HG02970 (cell line): Measurements from ENCODE around the gene PARVA.

Experiments used
- ATAC-seq: cut with Tn5 transposase; IDR thresholded peaks from one replicate; pipeline ENCODE4 v1.9.1; 2021; ENCODE audit warnings: mild to moderate bottlenecking, moderate library complexity, moderate number of reproducible peaks; ENCODE audit not compliant: unreplicated experiment, low FRiP score

PARVA gene

DNA sequence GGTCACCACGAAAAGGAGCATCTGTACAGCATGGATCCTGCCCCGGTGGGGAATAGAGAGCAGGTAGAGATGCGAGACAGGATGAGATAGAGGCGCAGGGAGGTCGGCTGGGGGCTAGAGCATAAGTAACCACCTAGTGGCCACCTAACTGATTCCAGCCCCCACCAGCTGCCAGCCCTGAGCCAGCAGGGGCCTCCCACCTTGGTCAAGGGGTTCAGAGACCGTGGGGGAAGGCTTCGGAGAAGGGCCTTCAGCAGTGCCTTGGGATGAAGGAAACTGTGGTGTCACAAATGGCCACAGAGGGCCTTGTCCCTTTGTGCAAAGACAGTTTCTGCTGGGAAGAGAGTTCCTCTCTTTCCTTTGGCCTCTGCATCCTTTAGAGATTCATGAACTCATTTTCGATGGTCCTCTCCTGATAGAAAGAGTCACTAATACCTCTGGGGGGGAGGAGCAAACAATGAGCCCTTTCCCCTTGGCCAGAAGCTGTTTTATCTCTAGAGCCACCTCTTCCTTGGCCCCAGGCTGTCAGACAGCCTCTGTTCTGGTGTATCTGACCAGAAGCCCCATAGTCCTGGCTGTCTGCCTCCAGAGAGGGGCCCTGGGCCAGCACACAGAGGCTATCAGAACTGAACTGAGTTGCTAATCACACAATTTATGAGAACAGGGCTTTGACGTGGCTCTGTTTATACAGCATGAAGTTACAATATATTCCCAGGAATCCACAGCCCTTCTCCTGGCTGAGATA, 146.0 kb downstream of the PARVA start:
- ATAC-seq, result no peak

DNA sequence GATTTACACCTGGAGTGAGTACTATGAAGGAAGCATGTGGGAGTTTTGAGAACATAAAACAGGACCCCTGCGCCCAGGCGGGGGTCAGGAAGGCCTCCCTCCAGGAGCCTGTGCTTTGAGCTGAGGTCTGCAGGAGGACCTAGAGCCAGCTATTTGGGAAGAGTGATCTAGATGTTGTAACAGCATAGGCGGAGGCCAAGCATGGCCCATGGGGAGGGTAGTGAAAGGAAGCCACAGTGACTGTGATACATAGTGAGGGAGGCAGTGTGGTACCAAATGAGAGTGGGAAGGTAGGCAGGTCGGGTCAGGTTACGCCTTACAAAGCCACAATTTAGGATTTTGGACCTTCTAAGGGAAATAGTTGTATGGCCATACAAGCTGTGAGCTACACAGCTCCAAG, 147.5 kb downstream of the PARVA start:
- ATAC-seq, result no peak

DNA sequence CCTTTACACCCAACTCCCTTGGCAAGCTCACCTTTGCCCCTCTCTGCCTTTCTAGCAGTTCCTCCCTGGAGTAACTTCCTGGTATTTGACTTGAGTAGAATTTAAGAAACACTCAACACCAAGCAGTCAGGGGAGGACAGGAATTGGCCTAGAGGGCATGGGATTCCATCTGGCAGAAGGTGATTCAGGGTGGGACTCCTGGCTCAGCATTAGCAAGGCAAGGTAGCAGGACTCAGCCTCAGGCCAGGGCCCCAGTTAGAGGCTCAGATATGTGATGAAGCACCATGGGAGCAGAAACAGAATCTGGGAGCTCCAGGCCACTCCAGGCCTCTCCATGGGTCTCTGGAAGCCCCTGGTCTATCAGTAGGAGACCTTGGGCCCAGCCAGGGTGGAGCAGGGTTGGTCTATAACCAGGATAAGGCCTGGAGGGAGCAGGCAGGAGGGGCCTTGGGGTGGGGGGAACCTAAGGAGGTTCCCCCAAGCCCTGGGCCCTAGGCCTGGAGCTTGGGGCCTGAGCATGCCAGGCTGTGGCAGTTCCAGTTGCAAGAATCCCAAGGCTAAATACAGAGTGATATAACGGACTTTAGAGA, 148.2 kb downstream of the PARVA start:
- ATAC-seq, result no peak

DNA sequence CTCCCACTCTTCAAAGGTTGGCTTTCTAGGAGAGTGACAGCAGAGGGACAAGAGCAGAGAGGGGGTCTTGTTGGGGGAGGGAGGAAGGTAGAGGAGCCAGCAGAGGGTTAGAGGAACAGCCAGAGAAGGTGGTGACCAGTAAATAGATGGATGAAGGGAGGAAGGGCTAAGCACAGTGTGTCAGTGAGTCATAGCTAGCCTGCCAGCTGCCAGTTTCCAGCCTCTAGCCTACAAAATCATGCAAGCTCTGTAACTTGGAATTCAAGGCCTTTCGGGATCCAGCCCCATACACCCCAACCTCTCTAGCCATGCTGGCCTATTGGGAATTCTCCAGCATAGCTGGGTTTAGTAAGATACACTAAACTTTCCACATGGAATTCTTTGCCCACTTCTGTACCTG, 149.4 kb downstream of the PARVA start:
- no peak for ATAC-seq

DNA sequence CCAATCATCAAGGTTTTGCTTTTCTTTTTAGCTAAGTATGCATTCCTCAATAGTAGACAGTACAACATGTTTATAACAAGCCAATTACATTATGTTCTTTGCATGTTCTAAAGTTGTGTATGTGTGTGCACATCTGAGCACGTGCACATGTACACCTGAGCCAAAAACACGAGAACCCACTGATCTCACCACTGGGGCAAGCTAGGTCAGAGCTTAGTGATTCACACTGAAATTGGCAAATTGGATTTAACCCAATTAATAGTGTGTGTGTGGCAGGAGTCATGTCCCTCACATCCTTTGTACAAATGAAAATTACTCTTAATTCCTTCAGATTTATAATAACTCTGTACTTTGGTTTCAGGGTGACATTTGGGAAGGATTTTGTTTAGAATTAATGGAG, 151.1 kb downstream of the PARVA start:
- ATAC-seq, result no peak

DNA sequence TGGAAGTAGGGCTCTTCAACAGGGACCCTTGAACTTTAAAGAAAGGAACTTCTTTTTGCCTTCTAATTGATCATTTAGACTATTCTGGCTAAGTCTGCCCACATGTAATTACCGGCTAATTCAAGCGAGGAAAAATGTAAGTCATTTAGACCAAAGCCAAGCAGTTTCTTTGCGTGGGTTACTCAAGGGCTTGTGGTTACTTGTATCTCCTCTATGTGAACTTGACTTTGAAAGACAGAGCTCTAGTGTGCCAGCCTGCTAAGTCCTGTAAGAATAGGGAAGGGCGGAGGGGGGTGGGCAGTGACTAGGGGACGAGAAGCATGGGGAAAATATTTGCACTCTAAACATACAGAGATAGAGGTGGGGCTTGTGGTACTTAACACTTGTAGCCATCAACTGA, 151.7 kb downstream of the PARVA start:
- ATAC-seq, result no peak

DNA sequence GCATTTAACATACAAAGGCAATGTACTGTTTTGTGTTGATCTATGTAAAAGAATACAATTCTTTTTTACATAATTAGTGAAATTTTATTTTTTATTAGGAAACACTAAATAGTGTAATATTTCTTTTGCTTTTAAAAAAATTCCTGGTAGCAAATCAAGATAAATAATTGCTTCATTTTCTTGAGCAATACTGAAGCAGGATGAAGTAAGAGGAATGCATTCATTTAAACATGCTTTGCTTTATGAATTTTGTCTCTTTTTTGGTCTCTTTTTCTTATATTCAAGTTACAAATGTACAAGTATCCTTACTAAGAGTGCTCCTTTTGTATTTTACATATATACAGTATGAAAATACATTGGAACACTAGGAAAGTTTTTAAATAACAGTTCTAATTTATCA, 152.4 kb downstream of the PARVA start:
- no peak for ATAC-seq

DNA sequence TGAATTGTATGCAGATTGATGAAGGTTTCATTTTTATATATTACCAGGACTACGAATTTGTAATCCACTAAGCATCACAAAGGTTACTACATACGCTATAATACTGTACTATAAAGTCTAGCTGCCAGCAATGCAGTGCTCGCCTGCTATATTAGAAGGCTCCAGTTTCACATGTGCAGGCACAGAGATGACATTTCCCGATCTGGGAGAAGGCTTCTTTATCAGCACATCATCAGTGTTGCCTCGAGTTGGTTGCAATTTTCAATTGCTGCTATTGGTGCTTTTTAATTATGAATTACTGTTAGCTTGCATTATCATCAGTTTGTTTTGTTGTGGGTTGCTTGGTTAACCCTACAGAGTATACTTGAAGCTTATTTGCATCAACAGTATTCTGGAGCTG, 153.6 kb downstream of the PARVA start:
- ATAC-seq, result no peak

DNA sequence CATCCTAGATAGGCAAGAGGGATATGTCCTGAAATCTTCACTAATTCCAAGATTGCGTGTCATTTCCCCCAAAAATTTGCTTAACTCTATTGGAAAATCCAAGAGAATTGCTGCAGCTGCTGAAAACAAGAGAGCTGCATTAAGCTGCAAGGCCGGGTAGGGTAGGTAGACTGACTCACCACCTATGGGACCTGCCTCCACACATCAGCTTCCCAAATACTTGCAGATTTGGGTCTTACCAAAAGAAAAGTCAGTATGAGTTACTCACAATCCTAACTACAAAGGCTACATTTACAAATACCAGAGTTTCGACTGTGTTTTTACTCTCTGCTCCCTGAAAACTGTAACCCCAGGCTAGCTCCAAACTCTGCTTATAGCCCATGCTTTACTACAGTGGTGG, 154.3 kb downstream of the PARVA start:
- no peak for ATAC-seq

DNA sequence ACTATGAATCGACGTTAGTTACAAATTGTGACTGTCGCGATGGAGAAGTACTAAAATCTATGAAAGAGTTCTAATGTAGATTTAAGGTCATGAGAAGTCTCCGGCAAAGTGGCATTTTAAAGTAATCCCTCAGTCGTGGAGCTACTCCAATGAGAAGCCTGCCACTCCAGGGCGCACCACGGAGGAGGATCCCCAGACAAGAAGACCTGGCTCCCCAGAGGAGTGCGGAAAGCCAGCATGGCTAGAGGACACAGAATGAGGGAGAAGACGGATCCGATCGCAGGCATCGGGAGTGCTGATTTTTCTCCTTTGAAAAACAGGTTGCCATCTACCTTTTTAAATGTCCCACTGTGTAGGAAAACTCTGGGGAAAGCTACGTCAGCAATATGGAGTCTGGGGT, 155.2 kb downstream of the PARVA start:
- no peak for ATAC-seq

DNA sequence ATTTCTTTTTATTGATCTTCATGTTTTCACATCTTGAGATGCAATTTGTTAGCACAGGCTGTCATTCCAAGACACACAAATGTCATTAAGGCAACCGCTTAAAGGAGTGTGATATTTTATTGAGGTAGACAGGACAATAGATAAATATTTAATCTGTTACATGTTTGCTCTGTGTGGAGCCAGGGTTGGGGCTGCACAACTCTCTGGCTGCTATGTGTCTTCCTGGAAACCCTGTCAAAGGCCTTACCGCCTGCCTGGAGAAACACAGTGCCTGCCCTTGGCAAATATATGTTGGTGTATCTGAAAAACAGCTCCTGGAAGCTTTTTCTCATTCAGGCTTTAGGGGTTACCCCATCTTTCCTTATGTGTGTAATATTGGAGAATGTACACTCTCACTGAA, 157.2 kb downstream of the PARVA start:
- ATAC-seq, result no peak

DNA sequence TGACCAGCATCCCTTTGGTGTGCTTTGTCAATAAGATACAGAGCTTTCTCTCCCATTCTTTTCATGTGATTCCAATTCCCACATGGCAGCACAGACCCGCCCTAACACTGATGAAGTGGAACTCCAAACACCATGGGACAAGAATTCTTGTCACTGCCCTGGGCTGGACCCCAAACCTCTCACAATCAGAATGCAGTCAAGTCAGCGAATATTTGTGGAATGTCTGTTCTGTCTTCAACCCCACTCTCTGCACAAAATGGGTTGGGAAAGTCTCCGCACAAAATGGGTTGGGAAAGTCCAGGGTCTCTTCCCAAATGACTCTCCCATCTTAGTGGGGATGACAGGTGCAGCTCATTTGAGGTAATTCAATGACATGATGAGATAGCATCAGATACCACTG, 157.9 kb downstream of the PARVA start:
- ATAC-seq, result no peak

DNA sequence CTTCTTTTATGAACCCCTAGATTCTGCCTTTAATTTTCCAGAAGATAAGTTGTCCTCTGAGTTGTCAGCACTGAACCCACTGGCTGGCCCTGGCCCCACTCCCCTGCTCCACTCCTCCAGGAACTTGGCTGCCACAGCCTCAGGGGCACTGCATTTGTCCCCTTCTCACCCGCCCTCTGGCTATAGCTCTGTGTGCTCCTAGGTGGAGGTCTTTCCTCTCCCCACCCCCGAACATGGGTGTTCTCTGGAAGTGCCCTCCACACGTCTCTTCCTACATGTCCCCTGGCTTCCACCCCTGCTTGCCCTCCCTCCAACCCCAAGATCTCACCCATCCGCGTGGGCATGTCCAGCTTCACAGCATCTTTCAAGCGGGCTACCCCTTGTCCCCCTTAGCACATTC, 159.2 kb downstream of the PARVA start:
- no peak for ATAC-seq

DNA sequence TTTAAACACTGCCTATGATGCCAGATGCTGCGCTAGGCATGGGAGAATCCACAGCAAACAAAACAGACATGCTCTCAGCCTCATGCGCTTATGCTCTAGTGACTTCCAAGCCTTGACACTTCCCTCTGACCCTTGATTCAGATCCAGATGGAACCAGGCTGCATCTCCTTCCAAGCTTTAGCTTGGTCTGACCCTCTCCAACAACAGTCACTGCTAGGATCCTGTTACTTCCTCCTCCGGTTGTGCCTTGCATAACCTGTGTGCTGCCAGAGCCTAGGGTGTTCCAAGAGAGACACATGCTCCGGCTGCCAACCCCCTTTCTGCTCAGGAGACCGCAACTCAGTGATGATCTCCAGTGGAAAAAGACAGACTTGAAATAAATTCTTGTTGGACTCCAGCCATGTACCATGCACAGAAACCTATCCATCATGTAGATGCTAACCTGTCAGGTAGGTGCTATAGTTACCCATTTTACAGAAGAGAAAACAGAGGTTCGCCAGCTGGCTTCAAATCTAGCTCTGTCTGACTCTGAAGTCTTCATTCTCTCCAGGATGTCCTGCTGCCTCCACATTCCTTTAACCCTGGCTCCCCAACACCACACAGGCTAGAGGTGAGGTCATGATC, 160.5 kb downstream of the PARVA start:
- ATAC-seq, result no peak

DNA sequence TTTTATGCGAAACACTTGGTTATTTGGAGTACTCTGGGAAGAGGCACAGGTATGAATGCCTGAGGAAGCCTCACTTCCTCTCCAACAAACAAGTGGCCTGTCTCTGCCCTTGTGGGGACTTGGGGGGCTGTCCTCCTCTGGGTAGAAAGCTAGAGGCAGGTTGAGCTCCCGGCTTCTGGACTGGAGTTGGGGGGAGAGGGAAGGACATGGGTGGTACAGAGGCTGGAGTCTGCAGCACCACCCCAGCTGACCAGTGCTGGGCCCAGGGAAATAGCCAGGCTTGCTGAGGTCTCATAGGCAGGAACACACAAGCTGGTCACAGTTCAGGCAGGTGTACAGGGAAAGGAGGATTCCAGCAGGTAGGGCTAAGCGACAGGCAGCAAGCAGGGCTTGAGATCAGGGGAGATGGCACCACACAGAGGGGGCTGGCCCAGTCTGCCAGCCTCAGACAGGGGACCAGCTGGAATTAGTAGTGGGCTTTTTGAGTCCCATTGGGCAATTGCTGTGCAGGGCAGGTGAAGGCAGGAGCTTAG, 161.6 kb downstream of the PARVA start:
- no peak for ATAC-seq

DNA sequence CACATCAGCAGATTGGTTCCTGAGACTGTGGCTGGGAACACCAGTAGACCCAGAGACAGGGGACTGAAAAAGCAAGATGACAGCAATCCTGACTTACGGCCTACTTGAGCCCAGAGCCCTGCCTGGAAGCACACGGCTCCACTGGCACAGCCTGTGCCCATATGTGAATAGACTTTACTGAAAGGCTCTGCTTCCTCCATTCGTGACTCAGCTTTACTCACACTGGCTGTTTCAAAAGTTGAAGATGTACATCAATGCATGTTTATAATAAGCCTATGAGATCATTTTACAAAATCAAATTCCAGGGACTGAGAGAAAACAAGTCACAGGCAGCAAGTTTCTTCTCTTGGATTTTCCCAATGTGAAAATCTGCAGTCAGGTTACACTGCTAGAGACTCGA, 162.2 kb downstream of the PARVA start:
- no peak for ATAC-seq

DNA sequence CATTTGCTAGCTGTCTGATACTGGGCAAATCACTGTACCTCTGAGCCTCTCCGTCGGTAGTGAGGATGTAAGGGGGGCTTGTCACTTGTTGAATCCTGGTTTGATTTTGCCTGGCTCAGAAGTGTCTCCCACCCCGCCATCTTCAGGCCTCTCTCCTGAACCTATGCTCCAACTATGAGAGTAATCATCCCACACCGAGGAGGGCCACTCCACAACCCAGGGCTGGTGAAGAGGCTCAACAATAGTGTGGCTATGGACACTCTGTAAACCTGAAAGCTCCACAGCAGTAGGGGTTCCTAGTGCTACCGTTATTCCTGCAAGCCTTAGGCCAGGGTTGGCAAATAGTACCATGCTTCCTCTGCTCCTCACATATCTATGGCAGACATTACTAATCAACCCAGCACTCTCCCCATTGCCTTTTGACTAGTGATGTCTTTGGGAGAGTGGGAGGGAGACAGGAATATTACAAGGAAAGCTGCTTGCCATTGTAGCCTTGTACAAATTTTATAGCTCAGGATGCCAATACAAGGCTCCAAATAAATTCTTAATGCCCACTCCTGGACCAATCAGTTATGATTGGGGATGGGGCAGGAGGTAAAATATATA, 162.8 kb downstream of the PARVA start:
- ATAC-seq, result no peak

DNA sequence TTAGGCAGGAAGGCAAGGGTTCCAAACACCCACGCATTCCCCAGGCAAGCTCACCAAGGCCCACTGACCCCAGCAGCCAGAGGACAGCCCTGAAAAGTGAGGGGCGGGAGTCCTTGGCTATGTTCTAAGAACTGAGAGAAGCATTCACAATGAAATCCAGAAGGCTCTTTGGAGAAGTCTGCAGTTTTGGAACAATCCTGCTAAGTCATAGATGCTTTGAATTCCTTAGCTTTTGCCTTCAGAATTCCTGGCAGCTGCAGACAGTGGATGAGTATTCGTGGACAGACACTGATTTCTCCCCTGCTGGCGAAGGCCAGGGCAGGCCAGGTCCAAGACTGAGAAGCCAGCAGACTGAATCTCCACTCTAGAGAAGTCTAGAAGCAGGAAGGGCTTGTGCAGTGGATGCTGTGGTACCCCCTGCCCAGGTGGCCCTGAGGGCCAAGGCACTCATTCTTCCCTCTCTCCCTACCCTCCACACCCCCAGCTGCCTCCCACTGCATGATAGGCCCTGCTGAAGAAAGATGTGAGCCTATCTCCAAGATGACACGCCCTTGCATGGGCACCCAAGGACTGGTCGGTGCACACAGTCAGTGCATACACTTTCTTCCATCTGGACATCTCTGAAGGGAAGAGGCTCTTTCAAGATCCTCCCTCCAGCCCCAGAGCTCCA, 163.7 kb downstream of the PARVA start:
- ATAC-seq, result no peak

DNA sequence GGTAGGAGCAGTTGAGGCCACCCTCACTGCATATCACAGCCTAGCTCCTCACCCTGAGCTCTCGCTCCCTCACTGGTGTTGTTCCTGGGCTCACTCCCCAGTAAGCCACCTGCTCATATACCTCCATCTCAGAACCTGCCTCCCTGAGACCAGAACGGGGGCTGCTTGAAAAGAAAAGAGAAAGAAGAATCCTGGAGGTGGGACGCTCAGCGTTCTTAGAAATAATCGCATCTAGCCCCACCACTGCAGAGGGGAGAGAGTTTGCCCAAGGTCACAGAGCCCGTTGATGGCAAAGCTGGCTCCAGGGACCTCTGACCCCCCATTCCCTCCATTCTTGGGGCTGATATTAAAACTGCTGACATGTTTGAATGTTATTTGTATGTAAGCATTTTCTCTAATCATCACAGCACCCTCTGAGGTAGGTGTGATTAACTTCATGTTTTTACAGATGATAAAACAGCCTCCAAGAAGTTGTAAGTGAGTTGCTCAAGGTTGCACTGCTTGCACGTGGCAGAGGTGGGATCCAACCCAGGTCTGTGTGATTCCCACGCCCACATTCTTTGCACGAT, 164.3 kb downstream of the PARVA start:
- no peak for ATAC-seq

DNA sequence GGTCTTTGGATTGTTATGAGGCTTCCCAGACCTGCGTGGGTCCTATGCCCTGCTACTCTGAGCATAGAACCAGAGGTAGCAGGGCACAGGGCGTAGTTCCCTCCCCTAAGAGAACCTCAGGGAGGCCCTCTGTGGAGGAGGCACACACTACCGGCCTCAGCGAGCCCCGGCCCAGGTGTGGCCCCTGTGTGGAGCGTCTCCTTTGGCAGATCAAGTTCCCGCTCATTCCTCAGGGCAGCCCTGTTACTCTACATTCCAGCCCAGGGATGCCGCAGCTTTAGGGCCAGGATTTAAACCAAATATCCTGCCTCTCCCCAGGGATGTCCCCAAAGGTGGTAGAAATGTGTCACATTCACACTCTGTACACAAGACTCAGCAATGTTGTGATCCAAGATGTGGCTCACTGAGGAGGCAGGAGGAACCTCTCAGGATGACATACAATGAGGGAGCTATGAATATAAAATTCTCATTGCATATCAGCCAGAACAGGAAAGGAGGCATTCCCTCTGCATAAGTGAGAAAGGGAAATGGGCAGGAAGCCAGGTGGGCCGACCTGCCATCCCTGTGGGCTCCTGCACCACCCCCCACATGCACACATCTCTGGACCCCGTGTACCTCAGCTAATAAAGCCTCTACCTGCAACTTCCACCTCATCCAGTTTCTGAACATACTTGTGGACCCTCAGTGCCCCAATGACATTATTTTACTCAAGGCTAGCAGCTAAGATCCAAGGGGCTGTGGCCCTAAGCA, 165.0 kb downstream of the PARVA start:
- ATAC-seq, result no peak
